H1 (cell line): Measurements from ENCODE around the gene INTS1. TPM values are rescaled to one million over a fixed set of nuclear protein-coding genes. Genes with fewer than 3 reads are reported as not detected.

ENCODE experiments used
- CTCF ChIA-PET: fragments of 300-600 bp; sonication (Branson Sonifier 250); formaldehyde crosslinking; loops from one replicate; lab custom pipeline; 2021; ENCODE audit not compliant: partially characterized antibody; lab: Charles Lee
- POLR2A ChIA-PET: fragments of 300-600 bp; sonication (Branson Sonifier 250); formaldehyde crosslinking; loops from one replicate; lab custom pipeline; 2021; ENCODE audit warnings: inconsistent platforms; ENCODE audit not compliant: partially characterized antibody; lab: Charles Lee
- DNase-seq, 2 experiments: peaks; one replicate each; pipeline versions ENCODE4 v3.0.0 to v3.0.0-alpha.2; 2010 to 2022; ENCODE audit warnings: low spot score in 2 of 2, low read depth in 1 of 2, mixed read lengths in 1 of 2
- FAIRE-seq: peaks from 2 replicates; lab custom pipeline; 2011; peaks lifted over from hg19 to GRCh38; lab: Jason Lieb, UNC
- H2AFZ ChIP-seq: 2 replicates; pipeline ENCODE4 v1.8.1; 2012; ENCODE audit warnings: low read length, inconsistent platforms
- H2AK5ac ChIP-seq: 2 replicates; pipeline ENCODE4 v1.6.1; 2013; ENCODE audit warnings: low read depth, low read length
- H2BK120ac ChIP-seq: replicated peaks from 2 replicates; pipeline ENCODE3; 2013; ENCODE audit warnings: low read depth, low read length, inconsistent platforms
- H2BK12ac ChIP-seq: 2 replicates; pipeline ENCODE4 v1.6.1; 2013; ENCODE audit warnings: low read depth, low read length
- H2BK15ac ChIP-seq: 2 replicates; pipeline ENCODE4 v1.6.1; 2013; ENCODE audit warnings: low read length
- H2BK20ac ChIP-seq: 2 replicates; pipeline ENCODE4 v1.6.1; 2013; ENCODE audit warnings: low read length
- H2BK5ac ChIP-seq: 2 replicates; pipeline ENCODE4 v1.6.1; 2013; ENCODE audit warnings: low read depth, low read length
- H3K14ac ChIP-seq: 2 replicates; pipeline ENCODE4 v1.6.1; 2013; ENCODE audit warnings: inconsistent platforms; ENCODE audit not compliant: insufficient read length
- H3K18ac ChIP-seq: 2 replicates; pipeline ENCODE4 v1.6.1; 2013; ENCODE audit warnings: low read length; ENCODE audit errors: extremely low read depth
- H3K23ac ChIP-seq: 2 replicates; pipeline ENCODE4 v1.6.1; 2013; ENCODE audit warnings: inconsistent platforms; ENCODE audit not compliant: insufficient read length
- H3K23me2 ChIP-seq: 2 replicates; pipeline ENCODE4 v1.6.1; 2013; ENCODE audit warnings: low read depth, low read length
- H3K27ac ChIP-seq: 2 replicates; pipeline ENCODE4 v1.6.1; 2011; ENCODE audit warnings: low read depth, low read length, inconsistent platforms
- H3K27me3 ChIP-seq, 4 experiments: replicated peaks in 1 of 4; 1 replicate in 1 of 4; 2 replicates in 3 of 4; pipeline versions ENCODE4 v1.6.1 to v1.8.1; 2011 to 2013; ENCODE audit warnings: low read length in 3 of 4, mild to moderate bottlenecking in 3 of 4, inconsistent platforms in 2 of 4, mixed read lengths in 2 of 4, moderate library complexity in 1 of 4; ENCODE audit not compliant: control insufficient read depth in 3 of 4, insufficient read depth in 3 of 4; ENCODE audit errors: extremely low read depth in 1 of 4
- H3K36me3 ChIP-seq, 4 experiments: 2 replicates each; pipeline versions ENCODE4 v1.6.1 to v1.8.1; 2011 to 2013; ENCODE audit warnings: mild to moderate bottlenecking in 4 of 4, low read length in 3 of 4, moderate library complexity in 2 of 4, control low read depth in 1 of 4, inconsistent platforms in 1 of 4; ENCODE audit not compliant: insufficient read depth in 4 of 4, control insufficient read depth in 2 of 4
- H3K4ac ChIP-seq: replicated peaks from 2 replicates; pipeline ENCODE3; 2013; ENCODE audit warnings: low read length, low read depth, mixed read lengths, inconsistent platforms; ENCODE audit not compliant: insufficient read length
- H3K4me1 ChIP-seq, 4 experiments: replicated peaks in 1 of 4; 1 replicate in 1 of 4; 2 replicates in 3 of 4; pipeline versions ENCODE4 v1.6.1 to v1.8.1; 2011 to 2013; ENCODE audit warnings: low read length in 3 of 4, inconsistent platforms in 2 of 4, mixed read lengths in 1 of 4; ENCODE audit not compliant: insufficient read depth in 4 of 4, control insufficient read depth in 3 of 4
- H3K4me2 ChIP-seq, 2 experiments: 2 replicates each; pipeline versions ENCODE4 v1.6.1 to v1.8.1; 2011 to 2013; ENCODE audit warnings: low read depth in 2 of 2, low read length in 2 of 2, control low read depth in 1 of 2, inconsistent platforms in 1 of 2, mild to moderate bottlenecking in 1 of 2; ENCODE audit not compliant: insufficient read depth in 1 of 2
- H3K4me3 ChIP-seq, 4 experiments: fragments of 200-600, 300-600 bp in 1 of 4; sonication (generic), shearing (Covaris generic), sonication (Bioruptor Twin) in 1 of 4; 2 replicates each; pipeline versions ENCODE4 v1.5.1 to v1.8.1; 2011 to 2016; ENCODE audit warnings: low read length in 4 of 4, low read depth in 3 of 4, control low read depth in 2 of 4, inconsistent platforms in 2 of 4, mild to moderate bottlenecking in 2 of 4, mixed read lengths in 1 of 4, moderate library complexity in 1 of 4; ENCODE audit not compliant: insufficient read depth in 2 of 4; ENCODE audit errors: extremely low read depth in 1 of 4
- H3K56ac ChIP-seq: replicated peaks from 2 replicates; pipeline ENCODE3; 2013; ENCODE audit warnings: low read depth, mild to moderate bottlenecking, mixed read lengths, low read length, inconsistent platforms; ENCODE audit not compliant: insufficient read length
- H3K79me1 ChIP-seq: 2 replicates; pipeline ENCODE4 v1.6.1; 2013; ENCODE audit warnings: low read depth, low read length, control low read depth
- H3K79me2 ChIP-seq, 2 experiments: 2 replicates each; pipeline versions ENCODE4 v1.6.1 to v1.8.1; 2012 to 2013; ENCODE audit warnings: low read length in 2 of 2, mild to moderate bottlenecking in 2 of 2, inconsistent platforms in 1 of 2; ENCODE audit not compliant: insufficient read depth in 2 of 2, control insufficient read depth in 1 of 2
- H3K9ac ChIP-seq, 4 experiments: replicated peaks in 1 of 4; 1 replicate in 1 of 4; 2 replicates in 3 of 4; pipeline versions ENCODE4 v1.6.1 to v1.8.1; 2011 to 2013; ENCODE audit warnings: low read depth in 3 of 4, low read length in 3 of 4, control low read depth in 2 of 4, mild to moderate bottlenecking in 2 of 4, moderate library complexity in 2 of 4, inconsistent platforms in 1 of 4; ENCODE audit errors: extremely low read depth in 1 of 4
- H3K9me3 ChIP-seq, 2 experiments: 2 replicates each; pipeline versions ENCODE4 v1.6.1 to v1.8.1; 2012 to 2013; ENCODE audit warnings: mild to moderate bottlenecking in 2 of 2, moderate library complexity in 2 of 2, control low read depth in 1 of 2, inconsistent platforms in 1 of 2, low read depth in 1 of 2, low read length in 1 of 2, mixed read lengths in 1 of 2; ENCODE audit not compliant: insufficient read depth in 2 of 2
- H4K20me1 ChIP-seq, 2 experiments: replicated peaks in 1 of 2; 2 replicates each; pipeline versions ENCODE3 to v1.8.1; 2011 to 2013; ENCODE audit warnings: inconsistent platforms in 2 of 2, low read length in 2 of 2, mild to moderate bottlenecking in 1 of 2; ENCODE audit not compliant: insufficient read depth in 2 of 2, control insufficient read depth in 1 of 2
- H4K5ac ChIP-seq: 2 replicates; pipeline ENCODE4 v1.6.1; 2013; ENCODE audit warnings: low read length, low read depth, mixed read lengths, inconsistent platforms; ENCODE audit not compliant: insufficient read length
- H4K8ac ChIP-seq: 2 replicates; pipeline ENCODE4 v1.8.0; 2013; ENCODE audit warnings: mild to moderate bottlenecking, moderate library complexity, low read length, inconsistent platforms; ENCODE audit not compliant: insufficient read depth; ENCODE audit errors: extremely low read depth
- H4K91ac ChIP-seq: replicated peaks from 2 replicates; pipeline ENCODE3; 2013; ENCODE audit warnings: low read length, mixed read lengths, inconsistent platforms; ENCODE audit not compliant: insufficient read length
- SUZ12 ChIP-seq: fragments of 200-600 bp; sonication (generic); IDR thresholded peaks from 2 replicates; pipeline ENCODE4 v1.6.1; 2012; ENCODE audit warnings: mild to moderate bottlenecking, inconsistent platforms, low read length, moderate library complexity, mixed read lengths
- ZNF274 ChIP-seq: IDR thresholded peaks from 2 replicates; pipeline ENCODE4 v1.7.0; 2012; ENCODE audit warnings: low read length, borderline replicate concordance; ENCODE audit errors: extremely low read depth
- WGBS, 2 experiments: shearing (Covaris generic) in 1 of 2; methylation state at CpG; one replicate each; pipeline versions ENCODE4 v1.1.6 to v1.1.7; 2013 to 2015; ENCODE audit warnings: low lambda C conversion rate in 2 of 2, mixed read lengths in 2 of 2, inconsistent platforms in 1 of 2, low coverage in 1 of 2, missing lambda C conversion rate in 1 of 2; ENCODE audit not compliant: insufficient replicate concordance in 2 of 2, insufficient coverage in 1 of 2, insufficient read length in 1 of 2; ENCODE audit errors: extremely low coverage in 1 of 2, missing lambda C conversion rate in 1 of 2; 5-methylcytosine and 5-hydroxymethylcytosine counted together
- polyA plus RNA-seq, 7 experiments: library from polyadenylated mRNA; depleted of rRNA in 3 of 7; stranded (reverse) in 5 of 7; unstranded in 2 of 7; fragments of >200 nt in 5 of 7; fragments of 200-250 nt in 2 of 7; gene quantifications; 1 replicate in 5 of 7; 2 replicates in 1 of 7; 4 replicates in 1 of 7; pipeline versions ENCODE4 v1.2.1 to v1.2.3, GENCODE V29; 2011 to 2013; ENCODE audit warnings: missing spikeins in 2 of 7, mixed read lengths in 2 of 7
- total RNA-seq: library from RNA; stranded (reverse); fragmentation: NEBNext Ultra II Directional; extraction: Animal tissue kit (Norgen Biotek cat#: 25700); gene quantifications from 2 replicates; pipeline ENCODE4 v1.2.1, GENCODE V29; 2021

The INTS1 gene
- total and polyA plus RNA-seq, 2 of the 8 experiments (the other 6 are each of a cell fraction or from before 2014, with no cell fraction given), result 76.9 to 104 TPM

DNA sequence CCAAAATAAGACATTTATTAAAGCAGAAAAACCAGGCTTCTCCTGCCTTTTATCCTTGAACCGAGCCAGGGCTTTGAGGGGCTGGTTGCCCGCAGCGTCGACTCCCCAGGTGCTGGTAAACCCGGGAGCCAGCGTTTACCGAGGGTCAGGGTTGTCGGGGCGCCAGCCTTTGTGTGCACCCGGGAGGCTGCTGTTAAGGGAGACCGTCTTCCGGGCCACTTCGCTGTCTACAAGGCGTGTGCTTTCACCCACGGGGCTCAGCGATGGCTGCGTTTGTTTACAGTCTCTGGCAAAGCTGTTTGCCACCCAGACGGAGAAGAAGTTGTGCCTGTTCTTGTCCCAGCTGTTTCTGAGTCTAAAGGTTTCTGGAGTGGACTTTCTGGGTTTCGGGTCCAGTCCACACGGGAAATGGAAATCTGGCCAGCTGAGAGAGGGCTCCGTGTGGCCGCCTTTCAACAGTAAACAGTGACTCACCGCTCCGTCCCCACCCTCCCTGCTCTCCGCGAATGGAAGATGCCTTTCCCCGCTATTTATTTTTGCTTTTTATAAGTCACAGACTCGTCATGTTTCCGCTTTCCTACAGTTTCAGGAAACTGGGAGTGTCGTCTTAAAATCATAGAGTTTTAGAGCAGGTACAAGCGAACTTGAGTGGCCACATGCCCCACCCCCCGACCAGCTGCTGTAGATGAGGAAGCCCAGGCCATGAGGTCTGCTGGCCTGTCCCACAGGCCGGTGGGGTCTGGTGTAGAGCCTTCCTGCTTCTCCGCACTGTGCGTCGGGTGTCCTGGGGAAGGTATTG, 28.5 kb upstream of the INTS1 start:
- TF ChIP-seq ZNF274 (no peak), SUZ12 (no peak)
- TF ChIP-seq, all 59 proteins: peak for 0
- H3K4me2 ChIP-seq, result peak overlapping the region; percentile 29 to 83; a peak in 2 of 4 replicates
- no peak overlapping the region for H4K5ac ChIP-seq
- POLR2A ChIA-PET, result interaction anchor here (1.1 to 4.9 kb wide), 3 partner anchors 8 to 27 kb away, joined by 4 to 26 read pairs (median 5); no protein-coding TSS in a partner anchor
- H2BK12ac ChIP-seq, result 0 out of 2 replicates have a peak overlapping the region, but pooled peaks have one; percentile 12
- H4K8ac ChIP-seq, result no peak overlapping the region
- H2AFZ ChIP-seq, result no peak overlapping the region
- no peaks in the 10 kb centered on the region for H3K9me3 ChIP-seq
- H4K91ac ChIP-seq, result peak overlapping the region; percentile 66
- no peaks in the 10 kb centered on the region; a peak in 2 of 7 replicates for H3K27me3 ChIP-seq
- WGBS, 2 experiments, result 76% methylated on average over 36 of the region's 36 CpGs; no CpG with 5 or more reads in 1 of the 2 experiments
- H2BK120ac ChIP-seq, result no peak overlapping the region
- CTCF ChIA-PET, result interaction anchor here (1.2 to 1.6 kb wide), 4 partner anchors 21 to 29 kb away, joined by 3 to 5 read pairs (median 4); no protein-coding TSS in a partner anchor
- no peak overlapping the region for H3K9ac ChIP-seq
- no peak for DNase-seq
- no peak overlapping the region; the same call in 1 of the 2 replicates for H3K18ac ChIP-seq
- H3K23me2 ChIP-seq, result peaks cover 6% of the 10 kb centered on the region; the same call in 1 of the 2 replicates
- H3K79me1 ChIP-seq, result peaks cover 18% of the 10 kb centered on the region
- no peak overlapping the region for H2AK5ac ChIP-seq
- H3K4me1 ChIP-seq, result peaks cover 13 to 43% (median 31%) of the 10 kb centered on the region in 4 experiments
- H3K36me3 ChIP-seq, result no peaks in the 10 kb centered on the region
- no peak overlapping the region for H3K14ac ChIP-seq
- H2BK15ac ChIP-seq, result no peak overlapping the region
- FAIRE-seq, result no peak
- H2BK5ac ChIP-seq, result peak overlapping the region; percentile 6; the same call in 1 of the 2 replicates
- peaks cover 0 to 63% of the 10 kb centered on the region in 2 experiments; a peak in 3 of 4 replicates for H3K79me2 ChIP-seq
- H2BK20ac ChIP-seq, result no peak overlapping the region
- H3K23ac ChIP-seq, result no peak overlapping the region
- H3K4me3 ChIP-seq, result peak overlapping the region in 1 of 4 experiments; percentile 66; a peak in 1 of 8 replicates
- no peak overlapping the region for H3K56ac ChIP-seq
- peaks cover 15 to 18% of the 10 kb centered on the region in 2 experiments for H4K20me1 ChIP-seq
- no peak overlapping the region for H3K4ac ChIP-seq
- no peak overlapping the region for H3K27ac ChIP-seq
